ENCODE results near the gene ANKRD12. TPM values are rescaled to one million over a fixed set of nuclear protein-coding genes. Genes with fewer than 3 reads are reported as not detected.
A peak's percentile ranks its signal among the peaks of the same experiment; 100 is the strongest.

ANKRD12 gene
- total RNA-seq, 4 donors from 2014 or later: 49.8 to 68.4 (median 54.1) TPM

GRCh38 chr18:9133225-9133624, 3.4 kb upstream of the ANKRD12 start:
- intact Hi-C loops (cut with DNase I; ENCODE audit: low total_unique reads): no loop called here
- 76 to 79% methylated on average over 2 of the region's 2 CpGs for WGBS, 2 donors
- no peak for DNase-seq (ENCODE audit: low spot score in 2 of 2)
- TF ChIP-seq CTCF (IDR thresholded peaks at IDR 0.05) (no peak), POLR2A (IDR thresholded peaks at IDR 0.05) (no peak)
- H3K4me3 ChIP-seq (ENCODE audit: low read depth, poor library complexity, severe bottlenecking): no peak overlapping the region

GRCh38 chr18:9135081-9135911, 1.3 kb upstream of the ANKRD12 start:
- H3K4me3 ChIP-seq (ENCODE audit: low read depth, poor library complexity, severe bottlenecking): peak overlapping the region; percentile 49
- intact Hi-C loops (cut with DNase I; ENCODE audit: low total_unique reads): no loop called here
- DNase-seq (ENCODE audit: low spot score in 2 of 2): no peak
- TF ChIP-seq POLR2A (IDR thresholded peaks at IDR 0.05) (no peak), CTCF (IDR thresholded peaks at IDR 0.05) (no peak)
- 51 to 56% methylated on average over 12 of the region's 12 CpGs for WGBS, 2 donors

GRCh38 chr18:9135912-9136314, 668 bp upstream of the ANKRD12 start:
- intact Hi-C loops (cut with DNase I; ENCODE audit: low total_unique reads): no loop called here
- 0% methylated on average over 23 to 31 of the region's 33 CpGs for WGBS, 2 donors
- no peak for DNase-seq (ENCODE audit: low spot score in 2 of 2)
- no peak for TF ChIP-seq CTCF (IDR thresholded peaks at IDR 0.05)
- TF ChIP-seq POLR2A (IDR thresholded peaks at IDR 0.05): no peak
- H3K4me3 ChIP-seq (ENCODE audit: low read depth, poor library complexity, severe bottlenecking): peak overlapping the region; percentile 49

- peak overlapping the region; percentile 60 for H3K4me3 ChIP-seq (ENCODE audit: low read depth, poor library complexity, severe bottlenecking)
- TF ChIP-seq CTCF (IDR thresholded peaks at IDR 0.05): no peak
- TF ChIP-seq POLR2A (IDR thresholded peaks at IDR 0.05): no peak
- intact Hi-C loops (cut with DNase I; ENCODE audit: low total_unique reads): no loop called here
- 0 to 1% methylated on average over 19 to 42 of the region's 95 CpGs for WGBS, 2 donors
- peak; percentile 55 to 86 for DNase-seq (ENCODE audit: low spot score in 2 of 2)
Observed at GRCh38 chr18:9137168-9138066, 836 bp downstream of the ANKRD12 start.

- TF ChIP-seq CTCF (IDR thresholded peaks at IDR 0.05): no peak
- TF ChIP-seq POLR2A (IDR thresholded peaks at IDR 0.05): no peak
- 24 to 26% methylated on average over 7 of the region's 7 CpGs for WGBS, 2 donors
- no peak for DNase-seq (ENCODE audit: low spot score in 2 of 2)
- intact Hi-C loops (cut with DNase I; ENCODE audit: low total_unique reads): loop anchor here (10.0 kb wide), 1 partner anchor 65 kb away; no protein-coding TSS in a partner anchor
- no peak overlapping the region for H3K4me3 ChIP-seq (ENCODE audit: low read depth, poor library complexity, severe bottlenecking)
Observed at GRCh38 chr18:9139400-9140039, 2.9 kb downstream of the ANKRD12 start.
